Measurements from ENCODE around the gene ANKRD33B. TPM values are rescaled to one million over a fixed set of nuclear protein-coding genes. Genes with fewer than 3 reads are reported as not detected.
A peak's percentile ranks its signal among the peaks of the same experiment; 100 is the strongest.
"Not testable (repeated sequence)": the region's sequence is repeated elsewhere in the genome, so short reads cannot be mapped to it uniquely, and the experiment has no call there.

ANKRD33B gene
- total RNA-seq: 8.1 TPM

GRCh38 chr5:10563945-10564837, at the start of gene ANKRD33B:
Gene ANKRD33B (plus strand): TSS chr5:10564070. CDS start chr5:10564468, 398 bp downstream.
- DNase-seq: peak; percentile 75

- not testable (repeated sequence) for DNase-seq
Measured at GRCh38 chr5:10514572-10514971, 49.3 kb upstream of the ANKRD33B start.

- no peak for DNase-seq
Measured at GRCh38 chr5:10515492-10515891, 48.4 kb upstream of the ANKRD33B start.

- DNase-seq: no peak
Measured at GRCh38 chr5:10518347-10518746, 45.5 kb upstream of the ANKRD33B start.

- DNase-seq: no peak
Measured at GRCh38 chr5:10519729-10520128, 44.1 kb upstream of the ANKRD33B start.

- no peak for DNase-seq
Measured at GRCh38 chr5:10520706-10521105, 43.2 kb upstream of the ANKRD33B start.

- no peak for DNase-seq
Measured at GRCh38 chr5:10521466-10522223, 42.2 kb upstream of the ANKRD33B start.

GRCh38 chr5:10522224-10522611, 41.7 kb upstream of the ANKRD33B start:
- no peak for DNase-seq

- no peak for DNase-seq
Measured at GRCh38 chr5:10524376-10525123, 39.3 kb upstream of the ANKRD33B start.

- DNase-seq: no peak
Measured at GRCh38 chr5:10525124-10525495, 38.8 kb upstream of the ANKRD33B start.

- no peak for DNase-seq
Measured at GRCh38 chr5:10527281-10527950, 36.5 kb upstream of the ANKRD33B start.

- DNase-seq: no peak
Measured at GRCh38 chr5:10528056-10528816, 35.6 kb upstream of the ANKRD33B start.

GRCh38 chr5:10528827-10529226, 35.0 kb upstream of the ANKRD33B start:
- no peak for DNase-seq

GRCh38 chr5:10530601-10531320, 33.1 kb upstream of the ANKRD33B start:
- no peak for DNase-seq

GRCh38 chr5:10532421-10532820, 31.4 kb upstream of the ANKRD33B start:
- DNase-seq: no peak

- DNase-seq: peak; percentile 48
Measured at GRCh38 chr5:10533226-10533625, 30.6 kb upstream of the ANKRD33B start.

- no peak for DNase-seq
Measured at GRCh38 chr5:10534561-10535530, 29.0 kb upstream of the ANKRD33B start.

GRCh38 chr5:10536511-10536910, 27.4 kb upstream of the ANKRD33B start:
- DNase-seq: no peak

GRCh38 chr5:10536931-10537579, 26.8 kb upstream of the ANKRD33B start:
- no peak for DNase-seq

Data from tongue (tissue), 2 donors.